WERI-Rb-1 (cell line): ENCODE measurements around the gene CYP8B1.

Source experiments
- DNase-seq: peaks from one replicate; pipeline ENCODE4 v3.0.0-alpha.2; 2020
- H3K27ac ChIP-seq: fragments of 250-450 bp; sonication (Bioruptor Pico); 2 replicates; pipeline ENCODE4 v1.5.1; 2020; ENCODE audit warnings: mild to moderate bottlenecking, moderate library complexity
- H3K27me3 ChIP-seq: fragments of 250-450 bp; sonication (Bioruptor Pico); 2 replicates; pipeline ENCODE4 v1.5.1; 2021; ENCODE audit warnings: mild to moderate bottlenecking, low read depth, moderate library complexity; ENCODE audit not compliant: insufficient read depth, severe bottlenecking
- H3K36me3 ChIP-seq: fragments of 250-450 bp; sonication (Bioruptor Pico); 2 replicates; pipeline ENCODE4 v1.5.1; 2020; ENCODE audit warnings: mild to moderate bottlenecking, moderate library complexity
- H3K4me3 ChIP-seq: 2 replicates; pipeline ENCODE4 v1.5.1; 2011; ENCODE audit warnings: low read depth, mild to moderate bottlenecking, control low read depth, low read length
- H3K9me3 ChIP-seq: fragments of 250-450 bp; sonication (Bioruptor Pico); 2 replicates; pipeline ENCODE4 v1.5.1; 2021; ENCODE audit warnings: mild to moderate bottlenecking, moderate library complexity; ENCODE audit not compliant: severe bottlenecking
- CTCF ChIP-seq: IDR thresholded peaks from 2 replicates; pipeline ENCODE4 v1.5.1; 2011; ENCODE audit warnings: low read depth, mild to moderate bottlenecking, control low read depth, inconsistent platforms, low read length

The CYP8B1 gene

GRCh38 chr3:42855219-42855546 lies 20.5 kb downstream of the CYP8B1 start:
- H3K27ac ChIP-seq = no peak overlapping the region
- DNase-seq = no peak
- H3K36me3 ChIP-seq = no peaks in the 10 kb centered on the region
- H3K4me3 ChIP-seq = no peak overlapping the region
- H3K27me3 ChIP-seq = no peaks in the 10 kb centered on the region
- H3K9me3 ChIP-seq = no peaks in the 10 kb centered on the region
- TF ChIP-seq CTCF = no peak

DNA sequence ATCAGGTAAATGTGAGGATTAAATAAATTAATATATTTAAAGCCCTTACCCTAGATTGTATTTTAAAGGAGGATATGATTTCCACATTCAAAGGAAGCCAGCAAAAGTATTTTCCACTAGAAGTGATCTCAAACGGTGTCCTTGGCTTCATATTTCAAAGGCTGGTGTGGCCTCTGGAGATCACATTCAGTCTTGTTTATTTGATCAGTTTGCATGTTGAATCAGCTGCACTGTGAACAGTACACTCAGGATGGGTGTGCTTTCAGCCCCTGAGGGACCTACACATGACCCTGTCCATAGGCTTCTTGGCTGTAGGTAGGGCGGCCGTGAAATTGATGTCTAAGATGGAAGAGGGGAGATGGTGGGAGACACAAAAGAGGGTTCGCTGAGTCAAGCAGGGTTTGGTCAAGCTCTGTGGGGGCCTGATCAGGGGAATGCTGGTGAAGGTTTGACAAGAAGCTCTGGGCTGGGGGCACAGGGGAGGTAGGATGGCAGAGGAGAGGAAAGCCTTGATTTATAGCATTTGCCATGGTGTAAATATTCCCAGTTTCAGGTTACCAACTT lies 21.9 kb downstream of the CYP8B1 start:
- Histone ChIP-seq H3K9me3 (no peaks in the 10 kb centered on the region), H3K4me3 (no peak overlapping the region), H3K27me3 (no peaks in the 10 kb centered on the region), H3K27ac (no peak overlapping the region), H3K36me3 (no peaks in the 10 kb centered on the region)
- DNase-seq = no peak
- no peak for TF ChIP-seq CTCF

DNA sequence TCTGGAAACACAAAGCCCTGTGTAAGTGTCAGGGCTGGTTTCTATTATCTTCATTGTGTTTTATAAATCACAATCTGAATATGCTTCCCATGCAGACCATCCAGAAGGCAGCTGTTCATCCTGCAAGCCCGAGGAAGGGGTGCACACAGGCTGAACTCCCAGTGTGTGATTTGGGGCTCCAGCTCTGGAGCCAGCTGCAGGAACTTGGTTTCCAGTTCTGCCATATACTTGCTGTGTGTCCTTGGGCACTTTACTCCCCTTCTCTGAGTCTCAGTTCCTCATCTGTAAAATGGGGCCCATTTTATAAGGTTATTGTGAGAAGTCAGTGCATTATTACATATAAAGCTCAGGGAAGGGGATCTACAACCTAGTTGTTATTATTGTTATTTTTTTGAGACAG lies 22.6 kb downstream of the CYP8B1 start:
- no peak for DNase-seq
- Histone ChIP-seq H3K27ac (no peak overlapping the region), H3K9me3 (no peaks in the 10 kb centered on the region), H3K27me3 (no peaks in the 10 kb centered on the region), H3K4me3 (no peak overlapping the region), H3K36me3 (no peaks in the 10 kb centered on the region)
- no peak for TF ChIP-seq CTCF

DNA sequence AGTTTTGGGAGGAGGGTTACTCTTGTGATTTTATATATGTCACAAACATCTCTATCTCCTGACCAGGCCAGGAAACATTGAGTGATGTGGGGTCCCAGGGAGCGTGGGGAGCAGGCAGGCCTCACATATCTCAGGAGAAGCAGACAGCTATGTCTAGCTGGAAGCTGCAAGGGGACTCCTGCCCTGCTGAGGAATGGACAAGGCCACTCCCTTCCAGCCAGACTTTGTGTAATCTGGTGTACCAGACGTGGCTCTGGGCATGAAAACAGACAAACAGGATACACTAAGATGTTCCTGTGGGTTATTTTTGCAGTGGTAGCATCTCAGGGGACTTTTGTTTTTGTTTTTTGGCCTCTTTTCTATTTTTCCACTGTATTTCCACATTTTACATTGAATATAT lies 23.2 kb downstream of the CYP8B1 start:
- Histone ChIP-seq H3K9me3 (no peaks in the 10 kb centered on the region), H3K27me3 (no peaks in the 10 kb centered on the region), H3K4me3 (no peak overlapping the region), H3K36me3 (no peaks in the 10 kb centered on the region), H3K27ac (no peak overlapping the region)
- no peak for TF ChIP-seq CTCF
- DNase-seq = no peak

- DNase-seq = no peak
- Histone ChIP-seq H3K9me3 (no peaks in the 10 kb centered on the region), H3K27ac (no peak overlapping the region), H3K27me3 (no peaks in the 10 kb centered on the region), H3K4me3 (no peak overlapping the region), H3K36me3 (no peaks in the 10 kb centered on the region)
- TF ChIP-seq CTCF = no peak
Observed at GRCh38 chr3:42851228-42851834, 24.3 kb downstream of the CYP8B1 start.

- no peaks in the 10 kb centered on the region for H3K27me3 ChIP-seq
- H3K27ac ChIP-seq = no peak overlapping the region
- DNase-seq = no peak
- H3K36me3 ChIP-seq = no peaks in the 10 kb centered on the region
- H3K9me3 ChIP-seq = no peaks in the 10 kb centered on the region
- no peak for TF ChIP-seq CTCF
- no peak overlapping the region for H3K4me3 ChIP-seq
Observed at GRCh38 chr3:42850263-42850662, 25.4 kb downstream of the CYP8B1 start.
